Mesendoderm (in vitro differentiated cells): ENCODE results near the gene TBX5.

Experiments
- DNase-seq: peaks from one replicate; pipeline ENCODE4 v3.0.0; 2013
- H2AK5ac ChIP-seq: 2 replicates; pipeline ENCODE4 v1.6.1; 2013; ENCODE audit warnings: low read length, inconsistent platforms
- H2BK120ac ChIP-seq: 2 replicates; pipeline ENCODE4 v1.6.1; 2013; ENCODE audit warnings: low read depth, mild to moderate bottlenecking, low read length, moderate library complexity, mixed read lengths
- H2BK15ac ChIP-seq: replicated peaks from 2 replicates; pipeline ENCODE4 v1.6.1; 2013; ENCODE audit warnings: low read depth, mild to moderate bottlenecking, moderate library complexity
- H2BK5ac ChIP-seq: 2 replicates; pipeline ENCODE4 v1.6.1; 2013; ENCODE audit warnings: low read length, inconsistent platforms
- H3K18ac ChIP-seq: 2 replicates; pipeline ENCODE4 v1.6.1; 2013; ENCODE audit warnings: mild to moderate bottlenecking, low read length, mixed read lengths
- H3K23ac ChIP-seq: one replicate; pipeline ENCODE4 v1.6.1; 2013; ENCODE audit warnings: low read length
- H3K27ac ChIP-seq: 2 replicates; pipeline ENCODE4 v1.5.1; 2013; ENCODE audit warnings: low read depth, mild to moderate bottlenecking, inconsistent platforms, low read length, moderate library complexity
- H3K27me3 ChIP-seq: 2 replicates; pipeline ENCODE4 v1.6.1; 2013; ENCODE audit warnings: low read length, control low read depth, mild to moderate bottlenecking, inconsistent platforms; ENCODE audit not compliant: insufficient read depth, poor library complexity
- H3K36me3 ChIP-seq: 2 replicates; pipeline ENCODE4 v1.6.1; 2013; ENCODE audit warnings: low read length, inconsistent platforms; ENCODE audit not compliant: control insufficient read depth, insufficient read depth
- H3K4ac ChIP-seq: one replicate; pipeline ENCODE4 v1.6.1; 2013; ENCODE audit warnings: low read depth, mild to moderate bottlenecking, low read length, moderate library complexity
- H3K4me1 ChIP-seq: 2 replicates; pipeline ENCODE4 v1.6.1; 2013; ENCODE audit warnings: low read depth, low read length, inconsistent platforms; ENCODE audit not compliant: control insufficient read depth
- H3K4me2 ChIP-seq: 2 replicates; pipeline ENCODE4 v1.6.1; 2013; ENCODE audit warnings: low read length
- H3K4me3 ChIP-seq: 2 replicates; pipeline ENCODE4 v1.5.1; 2013; ENCODE audit warnings: mild to moderate bottlenecking, low read length
- H3K56ac ChIP-seq: one replicate; pipeline ENCODE4 v1.6.1; 2013; ENCODE audit warnings: low read length
- H3K79me1 ChIP-seq: 2 replicates; pipeline ENCODE4 v1.6.1; 2013; ENCODE audit warnings: low read length, inconsistent platforms
- H3K79me2 ChIP-seq: 2 replicates; pipeline ENCODE4 v1.6.1; 2013; ENCODE audit warnings: mild to moderate bottlenecking, low read length; ENCODE audit not compliant: control insufficient read depth, insufficient read depth
- H3K9ac ChIP-seq: 2 replicates; pipeline ENCODE4 v1.6.1; 2013; ENCODE audit warnings: low read length, inconsistent platforms
- H4K5ac ChIP-seq: one replicate; pipeline ENCODE4 v1.6.1; 2013; ENCODE audit warnings: low read length
- H4K8ac ChIP-seq: one replicate; pipeline ENCODE4 v1.6.1; 2013; ENCODE audit warnings: low read depth, mild to moderate bottlenecking, control low read depth, low read length, moderate library complexity
- WGBS: extraction: QIAGEN DNeasy Blood & Tissue Kit; methylation state at CpG from one replicate; pipeline ENCODE4 v1.1.7; 2013; ENCODE audit warnings: low lambda C conversion rate, missing lambda C conversion rate; ENCODE audit not compliant: insufficient coverage; ENCODE audit errors: extremely low coverage; 5-methylcytosine and 5-hydroxymethylcytosine counted together

TBX5 gene

GRCh38 chr12:114438635-114439256 is 32.8 kb upstream of the TBX5 start:
- no peak overlapping the region for H2AK5ac ChIP-seq
- WGBS, result 100% methylated on average over 1 of the region's 8 CpGs

GRCh38 chr12:114434341-114434740 is 28.4 kb upstream of the TBX5 start:
- Histone ChIP-seq H4K8ac (no peak overlapping the region), H2BK15ac (no peak overlapping the region), H3K27me3 (peaks cover 25% of the 10 kb centered on the region), H3K4me1 (no peaks in the 10 kb centered on the region), H3K79me2 (no peaks in the 10 kb centered on the region), H3K4ac (no peak overlapping the region), H2AK5ac (no peak overlapping the region), H3K9ac (no peak overlapping the region), H3K4me2 (no peak overlapping the region), H3K23ac (no peak overlapping the region), H4K5ac (no peak overlapping the region), H3K18ac (no peak overlapping the region), H3K27ac (no peak overlapping the region), H3K36me3 (no peaks in the 10 kb centered on the region), H2BK5ac (no peak overlapping the region), H2BK120ac (no peak overlapping the region), H3K79me1 (no peaks in the 10 kb centered on the region), H3K4me3 (no peak overlapping the region), H3K56ac (no peak overlapping the region)
- DNase-seq, result no peak
- WGBS, result no CpG with 5 or more reads among the region's 3 CpGs

More at GRCh38 chr12:114438635-114439256, 32.8 kb upstream of the TBX5 start:
- H3K4me1 ChIP-seq, result no peaks in the 10 kb centered on the region
- no peak overlapping the region for H3K18ac ChIP-seq
- no peak overlapping the region for H3K27ac ChIP-seq
- no peak overlapping the region for H2BK15ac ChIP-seq
- H3K36me3 ChIP-seq, result no peaks in the 10 kb centered on the region
- no peak overlapping the region for H2BK5ac ChIP-seq
- H3K56ac ChIP-seq, result no peak overlapping the region
- no peaks in the 10 kb centered on the region for H3K79me1 ChIP-seq
- no peaks in the 10 kb centered on the region for H3K79me2 ChIP-seq
- no peak overlapping the region for H3K23ac ChIP-seq
- no peak overlapping the region for H3K4ac ChIP-seq
- no peak overlapping the region for H2BK120ac ChIP-seq
- H4K8ac ChIP-seq, result no peak overlapping the region
- H3K4me3 ChIP-seq, result no peak overlapping the region
- peaks cover 66% of the 10 kb centered on the region for H3K27me3 ChIP-seq
- no peak overlapping the region for H3K4me2 ChIP-seq
- no peak overlapping the region for H4K5ac ChIP-seq
- no peak for DNase-seq
- H3K9ac ChIP-seq, result no peak overlapping the region

GRCh38 chr12:114431902-114432301 is 26.0 kb upstream of the TBX5 start:
- H3K4me2 ChIP-seq, result no peak overlapping the region
- no peak overlapping the region for H3K4ac ChIP-seq
- no peaks in the 10 kb centered on the region for H3K79me2 ChIP-seq
- no peak overlapping the region for H2BK120ac ChIP-seq
- no peaks in the 10 kb centered on the region for H3K79me1 ChIP-seq
- H3K9ac ChIP-seq, result no peak overlapping the region
- H3K23ac ChIP-seq, result no peak overlapping the region
- DNase-seq, result no peak
- H3K27ac ChIP-seq, result no peak overlapping the region
- H3K36me3 ChIP-seq, result no peaks in the 10 kb centered on the region
- no peaks in the 10 kb centered on the region for H3K4me1 ChIP-seq
- H2BK15ac ChIP-seq, result no peak overlapping the region
- no peak overlapping the region for H3K4me3 ChIP-seq
- H3K27me3 ChIP-seq, result peaks cover 3% of the 10 kb centered on the region
- no peak overlapping the region for H3K56ac ChIP-seq
- no peak overlapping the region for H2BK5ac ChIP-seq
- H3K18ac ChIP-seq, result no peak overlapping the region
- H4K5ac ChIP-seq, result no peak overlapping the region
- no peak overlapping the region for H2AK5ac ChIP-seq
- no CpG with 5 or more reads among the region's 1 CpG for WGBS
- no peak overlapping the region for H4K8ac ChIP-seq

GRCh38 chr12:114430306-114430705 is 24.4 kb upstream of the TBX5 start:
- Histone ChIP-seq H3K79me1 (no peaks in the 10 kb centered on the region), H3K4ac (no peak overlapping the region), H3K9ac (no peak overlapping the region), H3K4me3 (no peak overlapping the region), H3K79me2 (no peaks in the 10 kb centered on the region), H3K36me3 (no peaks in the 10 kb centered on the region), H2AK5ac (no peak overlapping the region), H2BK5ac (no peak overlapping the region), H3K56ac (no peak overlapping the region), H3K4me2 (no peak overlapping the region), H3K4me1 (no peaks in the 10 kb centered on the region), H3K18ac (no peak overlapping the region), H4K8ac (no peak overlapping the region), H3K23ac (no peak overlapping the region), H2BK120ac (no peak overlapping the region), H2BK15ac (no peak overlapping the region), H3K27ac (no peak overlapping the region), H3K27me3 (no peaks in the 10 kb centered on the region), H4K5ac (no peak overlapping the region)
- no CpG with 5 or more reads among the region's 4 CpGs for WGBS
- no peak for DNase-seq

- no peaks in the 10 kb centered on the region for H3K36me3 ChIP-seq
- no peaks in the 10 kb centered on the region for H3K4me1 ChIP-seq
- H3K79me2 ChIP-seq, result no peaks in the 10 kb centered on the region
- H3K18ac ChIP-seq, result no peak overlapping the region
- H2BK15ac ChIP-seq, result no peak overlapping the region
- no peak overlapping the region for H3K23ac ChIP-seq
- no peak overlapping the region for H2BK120ac ChIP-seq
- H4K8ac ChIP-seq, result no peak overlapping the region
- no peak overlapping the region for H3K27ac ChIP-seq
- H3K56ac ChIP-seq, result no peak overlapping the region
- no CpG with 5 or more reads among the region's 3 CpGs for WGBS
- H4K5ac ChIP-seq, result no peak overlapping the region
- DNase-seq, result no peak
- H2AK5ac ChIP-seq, result no peak overlapping the region
- no peaks in the 10 kb centered on the region for H3K27me3 ChIP-seq
- no peak overlapping the region for H3K4ac ChIP-seq
- H2BK5ac ChIP-seq, result no peak overlapping the region
- H3K9ac ChIP-seq, result no peak overlapping the region
- H3K79me1 ChIP-seq, result no peaks in the 10 kb centered on the region
- no peak overlapping the region for H3K4me2 ChIP-seq
- H3K4me3 ChIP-seq, result no peak overlapping the region
Observed at GRCh38 chr12:114425031-114425626, 19.2 kb upstream of the TBX5 start.

GRCh38 chr12:114420944-114421335 is 15.0 kb upstream of the TBX5 start:
- WGBS, result no CpG with 5 or more reads among the region's 4 CpGs
- Histone ChIP-seq H3K23ac (no peak overlapping the region), H3K79me1 (no peaks in the 10 kb centered on the region), H2BK5ac (no peak overlapping the region), H3K4me1 (no peaks in the 10 kb centered on the region), H3K4me2 (no peak overlapping the region), H2AK5ac (no peak overlapping the region), H3K56ac (no peak overlapping the region), H4K5ac (no peak overlapping the region), H4K8ac (no peak overlapping the region), H3K4ac (no peak overlapping the region), H3K9ac (no peak overlapping the region), H3K18ac (no peak overlapping the region), H3K36me3 (no peaks in the 10 kb centered on the region), H2BK120ac (no peak overlapping the region), H3K27me3 (peaks cover 7% of the 10 kb centered on the region), H3K27ac (no peak overlapping the region), H3K79me2 (no peaks in the 10 kb centered on the region), H3K4me3 (no peak overlapping the region), H2BK15ac (no peak overlapping the region)
- no peak for DNase-seq
